Loucy (cell line): ENCODE measurements around the gene GCG.

ENCODE experiments used
- H2AFZ ChIP-seq: fragments of 200-600 bp; sonication (generic); 2 replicates; pipeline ENCODE4 v1.6.0; 2016; ENCODE audit warnings: antibody characterized with exemption, mild to moderate bottlenecking, low read length, moderate library complexity
- H3F3A ChIP-seq: fragments of 200-600 bp; 2 replicates; pipeline ENCODE4 v1.6.0; 2016; ENCODE audit warnings: antibody characterized with exemption, low read depth, mild to moderate bottlenecking
- H3K27me3 ChIP-seq: fragments of 200-600 bp; sonication (generic); 2 replicates; pipeline ENCODE4 v1.6.1; 2014; ENCODE audit warnings: low read length, mild to moderate bottlenecking; ENCODE audit not compliant: insufficient read depth, poor library complexity, severe bottlenecking
- H3K36me3 ChIP-seq: fragments of 200-600 bp; sonication (generic); 2 replicates; pipeline ENCODE4 v1.6.1; 2016; ENCODE audit warnings: low read length; ENCODE audit not compliant: insufficient read depth
- H3K4me1 ChIP-seq: fragments of 200-600 bp; sonication (generic); 2 replicates; pipeline ENCODE4 v1.5.1; 2014; ENCODE audit warnings: low read length, mild to moderate bottlenecking; ENCODE audit not compliant: insufficient read depth, poor library complexity, severe bottlenecking
- H3K4me2 ChIP-seq: fragments of 200-600 bp; sonication (generic); 2 replicates; pipeline ENCODE4 v1.6.0; 2014; ENCODE audit warnings: antibody characterized with exemption, low read length, low read depth, mild to moderate bottlenecking; ENCODE audit not compliant: poor library complexity, severe bottlenecking
- H3K4me3 ChIP-seq: fragments of 200-600 bp; sonication (generic); 2 replicates; pipeline ENCODE4 v1.5.1; 2014; ENCODE audit warnings: low read length, mild to moderate bottlenecking, mixed read lengths; ENCODE audit not compliant: poor library complexity, severe bottlenecking
- H3K79me2 ChIP-seq: fragments of 200-600 bp; sonication (generic); 2 replicates; pipeline ENCODE4 v1.6.1; 2014; ENCODE audit warnings: low read length; ENCODE audit not compliant: insufficient read depth
- H3K9ac ChIP-seq: fragments of 200-600 bp; sonication (generic); 2 replicates; pipeline ENCODE4 v1.6.0; 2014; ENCODE audit warnings: mild to moderate bottlenecking, low read depth, low read length, moderate library complexity; ENCODE audit not compliant: poor library complexity, severe bottlenecking
- H3K9me2 ChIP-seq: fragments of 200-600 bp; sonication (generic); replicated peaks from 2 replicates; pipeline ENCODE4 v1.6.1; 2016; ENCODE audit warnings: low read depth, low read length, mixed read lengths
- H3K9me3 ChIP-seq: fragments of 200-600 bp; sonication (generic); 2 replicates; pipeline ENCODE4 v1.6.1; 2014; ENCODE audit warnings: mild to moderate bottlenecking, antibody characterized with exemption, low read length, low read depth; ENCODE audit not compliant: insufficient read depth
- H4K20me1 ChIP-seq: fragments of 200-600 bp; sonication (generic); 2 replicates; pipeline ENCODE4 v1.6.0; 2014; ENCODE audit warnings: antibody characterized with exemption, low read length, mild to moderate bottlenecking; ENCODE audit not compliant: insufficient read depth, poor library complexity, severe bottlenecking
- EZH2phosphoT487 ChIP-seq: fragments of 200-600 bp; IDR thresholded peaks from 2 replicates; pipeline ENCODE4 v1.6.1; 2018; ENCODE audit warnings: antibody characterized with exemption, mild to moderate bottlenecking, moderate library complexity, borderline replicate concordance
- TF ChIP-seq, protein P1 (sequence below): fragments of 200-600 bp; sonication (generic); conservative IDR thresholded peaks from 2 replicates; pipeline ENCODE4 v1.5.1; 2014; ENCODE audit warnings: mild to moderate bottlenecking, antibody characterized with exemption, low read length

GCG gene

DNA sequence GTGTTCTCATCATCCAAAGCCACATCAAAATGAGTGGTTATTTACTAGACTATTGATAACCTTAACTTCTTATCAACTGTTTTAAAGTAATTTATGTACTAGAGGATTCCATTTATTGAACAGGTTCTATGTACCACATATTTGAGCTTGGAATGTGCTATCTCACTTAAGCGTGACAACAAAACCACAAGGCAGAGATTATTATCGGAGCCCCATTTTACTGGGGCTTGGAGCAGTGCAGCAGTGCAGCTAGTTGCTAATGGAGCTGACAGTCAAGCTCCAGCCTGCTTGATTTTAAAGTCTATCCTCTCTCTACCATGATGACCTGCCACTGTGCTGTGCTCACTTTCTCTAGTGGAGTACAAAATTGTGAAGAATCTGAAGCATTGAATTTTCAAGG is 24.6 kb downstream of the GCG start:
- H3K4me2 ChIP-seq, result no peak overlapping the region
- TF ChIP-seq, protein P1, sequence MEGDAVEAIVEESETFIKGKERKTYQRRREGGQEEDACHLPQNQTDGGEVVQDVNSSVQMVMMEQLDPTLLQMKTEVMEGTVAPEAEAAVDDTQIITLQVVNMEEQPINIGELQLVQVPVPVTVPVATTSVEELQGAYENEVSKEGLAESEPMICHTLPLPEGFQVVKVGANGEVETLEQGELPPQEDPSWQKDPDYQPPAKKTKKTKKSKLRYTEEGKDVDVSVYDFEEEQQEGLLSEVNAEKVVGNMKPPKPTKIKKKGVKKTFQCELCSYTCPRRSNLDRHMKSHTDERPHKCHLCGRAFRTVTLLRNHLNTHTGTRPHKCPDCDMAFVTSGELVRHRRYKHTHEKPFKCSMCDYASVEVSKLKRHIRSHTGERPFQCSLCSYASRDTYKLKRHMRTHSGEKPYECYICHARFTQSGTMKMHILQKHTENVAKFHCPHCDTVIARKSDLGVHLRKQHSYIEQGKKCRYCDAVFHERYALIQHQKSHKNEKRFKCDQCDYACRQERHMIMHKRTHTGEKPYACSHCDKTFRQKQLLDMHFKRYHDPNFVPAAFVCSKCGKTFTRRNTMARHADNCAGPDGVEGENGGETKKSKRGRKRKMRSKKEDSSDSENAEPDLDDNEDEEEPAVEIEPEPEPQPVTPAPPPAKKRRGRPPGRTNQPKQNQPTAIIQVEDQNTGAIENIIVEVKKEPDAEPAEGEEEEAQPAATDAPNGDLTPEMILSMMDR, result no peak
- TF ChIP-seq EZH2phosphoT487, result no peak

DNA sequence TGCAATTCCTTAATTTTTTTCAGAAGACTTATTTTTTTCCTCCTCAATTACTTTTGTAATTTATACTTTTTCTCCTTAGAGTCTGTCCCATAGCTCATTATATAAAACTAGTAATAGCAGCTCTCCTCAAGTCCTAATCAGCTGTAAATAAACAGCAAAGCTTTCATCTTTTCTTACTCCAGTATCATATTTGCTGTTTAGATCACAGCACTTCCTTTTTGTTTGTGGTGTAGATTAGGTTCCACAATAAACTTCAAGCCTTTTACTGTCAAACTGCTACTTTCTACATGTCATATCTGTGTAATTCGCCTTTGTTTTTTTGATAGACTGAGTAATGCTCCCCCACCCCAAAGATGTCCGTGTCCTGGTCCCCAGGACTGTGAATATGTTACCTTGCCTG is 25.5 kb downstream of the GCG start:
- H3K4me2 ChIP-seq, result peak overlapping the region; percentile 47
- 0 out of 2 replicates have a peak, but pooled peaks cover 2% of the 10 kb centered on the region for H3F3A ChIP-seq

More for the DNA sequence above, 24.6 kb downstream of the GCG start:
- Histone ChIP-seq H2AFZ (no peak overlapping the region), H3F3A (0 out of 2 replicates have a peak, but pooled peaks cover 2% of the 10 kb centered on the region), H3K27me3 (no peaks in the 10 kb centered on the region), H3K36me3 (no peaks in the 10 kb centered on the region), H4K20me1 (no peaks in the 10 kb centered on the region), H3K4me3 (no peak overlapping the region), H3K4me1 (peaks cover 17% of the 10 kb centered on the region), H3K79me2 (no peaks in the 10 kb centered on the region), H3K9ac (no peak overlapping the region), H3K9me3 (no peaks in the 10 kb centered on the region), H3K9me2 (no peaks in the 10 kb centered on the region)

DNA sequence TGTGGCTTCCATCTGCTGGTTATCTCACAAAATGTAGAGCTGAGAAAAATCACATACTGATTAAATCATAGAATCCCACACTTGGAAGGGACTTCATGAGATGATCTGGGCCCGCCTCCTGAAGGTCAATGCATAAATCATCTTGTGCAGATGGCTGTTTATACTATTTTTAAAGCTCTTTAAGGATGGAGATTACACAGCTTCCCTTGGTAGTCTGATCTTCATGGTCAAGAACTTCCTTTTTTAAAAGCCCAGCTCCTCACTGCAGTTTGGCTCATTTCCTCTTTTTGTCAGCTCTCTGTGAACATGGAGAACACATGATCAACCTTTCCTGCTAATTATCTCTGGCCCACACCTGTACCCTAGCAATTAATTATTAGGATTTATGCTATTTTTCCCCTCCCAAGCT is 25.9 kb downstream of the GCG start:
- no peaks in the 10 kb centered on the region for H3K9me2 ChIP-seq
- no peaks in the 10 kb centered on the region for H3K9me3 ChIP-seq
- no peak overlapping the region for H3K4me3 ChIP-seq
- no peaks in the 10 kb centered on the region for H3K27me3 ChIP-seq
- H3F3A ChIP-seq, result 0 out of 2 replicates have a peak, but pooled peaks cover 2% of the 10 kb centered on the region
- H3K36me3 ChIP-seq, result no peaks in the 10 kb centered on the region
- no peaks in the 10 kb centered on the region for H3K79me2 ChIP-seq
- H4K20me1 ChIP-seq, result no peaks in the 10 kb centered on the region
- H3K9ac ChIP-seq, result no peak overlapping the region
- peaks cover 17% of the 10 kb centered on the region for H3K4me1 ChIP-seq
- no peak overlapping the region for H2AFZ ChIP-seq
- no peak for TF ChIP-seq EZH2phosphoT487
- TF ChIP-seq, protein P1, result no peak
- peak overlapping the region; percentile 47 for H3K4me2 ChIP-seq

More for the DNA sequence above, 25.5 kb downstream of the GCG start:
- TF ChIP-seq, protein P1, result no peak
- TF ChIP-seq EZH2phosphoT487, result no peak
- Histone ChIP-seq H3K79me2 (no peaks in the 10 kb centered on the region), H3K9me2 (no peaks in the 10 kb centered on the region), H4K20me1 (no peaks in the 10 kb centered on the region), H3K36me3 (no peaks in the 10 kb centered on the region), H3K9me3 (no peaks in the 10 kb centered on the region), H3K27me3 (no peaks in the 10 kb centered on the region), H3K4me3 (no peak overlapping the region), H3K9ac (no peak overlapping the region), H2AFZ (no peak overlapping the region), H3K4me1 (peaks cover 17% of the 10 kb centered on the region)
